Activated naive CD8-positive, alpha-beta T cell treated with anti-CD3 and anti-CD28 coated beads, Interleukin-2, amount 50 U/mL, for 16 hours (primary cell): ENCODE results near the gene FAU.

Source experiments
- DNase-seq: peaks from one replicate; pipeline ENCODE4 v3.0.0-alpha.2; 2020; ENCODE audit warnings: low read depth, low spot score

FAU gene

DNA sequence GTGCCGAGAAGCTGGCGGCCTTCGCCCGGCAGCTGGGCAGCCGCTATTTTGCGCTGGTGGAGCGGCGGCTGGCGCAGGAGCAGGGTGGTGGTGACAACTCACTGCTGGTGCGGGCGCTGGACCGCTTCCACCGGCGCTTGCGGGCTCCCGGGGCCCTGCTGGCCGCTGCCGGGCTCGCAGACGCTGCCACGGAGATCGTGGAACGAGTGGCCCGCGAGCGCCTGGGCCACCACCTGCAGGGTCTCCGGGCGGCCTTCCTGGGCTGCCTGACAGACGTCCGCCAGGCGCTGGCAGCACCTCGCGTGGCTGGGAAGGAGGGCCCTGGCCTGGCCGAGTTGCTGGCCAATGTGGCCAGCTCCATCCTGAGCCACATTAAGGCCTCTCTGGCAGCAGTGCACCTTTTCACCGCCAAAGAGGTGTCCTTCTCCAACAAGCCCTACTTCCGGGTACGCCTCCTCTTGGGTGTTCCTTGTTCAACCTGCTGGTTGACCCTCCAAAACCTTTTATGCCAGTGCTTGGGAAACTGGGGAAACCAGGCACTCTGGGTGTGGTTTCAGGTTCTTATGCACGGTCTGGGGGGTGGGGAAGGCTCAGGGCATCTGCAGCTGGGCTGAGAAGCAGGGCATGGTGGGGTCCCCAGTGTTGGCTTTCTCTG, 13.3 kb downstream of the FAU start:
- DNase-seq: no peak

DNA sequence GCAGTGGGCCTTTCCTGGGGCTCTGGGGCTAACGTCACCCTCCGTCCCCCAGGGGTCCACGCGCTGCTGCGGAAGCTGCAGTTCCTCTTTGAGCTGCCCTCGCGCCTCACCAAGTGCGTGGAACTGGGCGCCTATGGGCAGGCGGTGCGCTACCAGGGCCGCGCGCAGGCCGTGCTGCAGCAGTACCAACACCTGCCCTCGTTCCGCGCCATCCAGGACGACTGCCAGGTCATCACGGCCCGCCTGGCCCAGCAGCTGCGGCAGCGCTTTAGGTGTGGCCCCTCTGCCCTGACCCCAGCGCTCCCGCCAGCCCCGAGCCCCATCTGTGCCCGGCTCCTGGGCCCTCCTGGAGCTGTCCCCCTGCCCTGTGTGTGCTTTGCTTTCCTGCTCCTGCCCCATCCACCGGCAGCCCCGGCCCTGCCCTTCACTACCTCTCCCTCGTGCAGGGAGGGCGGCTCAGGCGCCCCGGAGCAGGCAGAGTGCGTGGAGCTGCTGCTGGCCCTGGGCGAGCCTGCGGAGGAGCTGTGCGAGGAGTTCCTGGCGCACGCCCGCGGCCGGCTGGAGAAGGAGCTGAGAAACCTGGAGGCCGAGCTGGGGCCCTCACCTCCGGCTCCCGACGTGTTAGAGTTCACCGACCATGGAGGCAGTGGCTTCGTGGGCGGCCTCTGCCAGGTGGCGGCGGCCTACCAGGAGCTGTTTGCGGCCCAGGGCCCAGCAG, 14.0 kb downstream of the FAU start:
- DNase-seq: no peak

DNA sequence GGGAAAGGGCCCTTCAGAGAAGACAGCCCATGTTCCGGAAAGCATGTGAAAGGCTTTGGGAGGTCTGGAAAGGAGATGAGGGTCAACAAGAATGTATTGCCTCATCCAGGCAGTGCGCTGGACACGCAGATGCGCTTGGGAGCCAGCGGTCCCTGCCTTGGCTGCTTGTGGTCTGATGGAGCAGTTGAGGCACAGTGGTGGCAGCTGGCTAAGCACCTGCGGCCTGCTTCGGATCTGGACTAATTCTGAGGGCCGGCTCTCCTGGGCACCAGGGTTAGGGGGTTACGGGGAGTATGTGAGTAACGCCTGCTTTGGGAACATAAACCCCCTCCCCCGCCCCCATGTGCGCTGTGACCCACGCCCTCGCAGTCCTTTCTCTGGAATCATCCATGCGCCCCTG, 14.9 kb downstream of the FAU start:
- DNase-seq: no peak

DNA sequence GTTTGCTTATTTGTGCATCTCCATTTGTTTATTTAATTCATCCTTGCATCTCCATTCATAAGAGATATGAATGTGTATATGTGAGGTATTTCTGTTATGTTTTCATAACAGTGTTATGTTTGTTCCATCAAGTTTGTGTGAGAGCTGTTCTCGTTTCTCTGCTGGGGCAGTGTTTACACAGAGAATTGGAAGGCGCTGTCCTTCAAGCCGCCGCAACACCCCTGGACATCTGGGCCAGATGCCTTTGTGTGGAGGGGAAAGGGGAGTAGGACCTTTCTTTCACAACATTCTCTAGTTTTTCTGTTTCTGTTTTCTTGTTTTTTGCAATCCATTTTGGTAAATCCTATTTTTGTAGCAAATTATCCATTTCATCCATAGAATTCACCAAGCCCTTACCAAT, 17.3 kb downstream of the FAU start:
- DNase-seq: no peak

DNA sequence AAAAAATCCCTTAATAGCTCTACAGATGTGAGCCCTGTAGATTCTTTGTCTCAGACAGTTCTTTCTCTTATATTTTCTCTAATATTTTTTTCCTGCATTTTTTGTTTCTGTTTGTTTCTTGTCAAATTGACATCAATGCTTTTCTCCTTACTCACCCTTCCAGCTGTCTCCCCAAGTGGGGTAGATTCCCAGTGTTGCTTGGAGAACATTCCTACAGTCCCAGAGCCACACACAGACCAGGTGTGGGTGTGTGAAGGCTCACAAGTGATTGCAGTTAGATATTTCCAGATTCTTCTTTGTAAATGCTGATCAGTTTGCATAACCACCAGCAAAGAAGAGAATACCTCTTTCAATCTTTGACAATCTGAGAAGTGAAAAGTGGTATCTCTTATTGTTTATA, 18.5 kb downstream of the FAU start:
- no peak for DNase-seq

DNA sequence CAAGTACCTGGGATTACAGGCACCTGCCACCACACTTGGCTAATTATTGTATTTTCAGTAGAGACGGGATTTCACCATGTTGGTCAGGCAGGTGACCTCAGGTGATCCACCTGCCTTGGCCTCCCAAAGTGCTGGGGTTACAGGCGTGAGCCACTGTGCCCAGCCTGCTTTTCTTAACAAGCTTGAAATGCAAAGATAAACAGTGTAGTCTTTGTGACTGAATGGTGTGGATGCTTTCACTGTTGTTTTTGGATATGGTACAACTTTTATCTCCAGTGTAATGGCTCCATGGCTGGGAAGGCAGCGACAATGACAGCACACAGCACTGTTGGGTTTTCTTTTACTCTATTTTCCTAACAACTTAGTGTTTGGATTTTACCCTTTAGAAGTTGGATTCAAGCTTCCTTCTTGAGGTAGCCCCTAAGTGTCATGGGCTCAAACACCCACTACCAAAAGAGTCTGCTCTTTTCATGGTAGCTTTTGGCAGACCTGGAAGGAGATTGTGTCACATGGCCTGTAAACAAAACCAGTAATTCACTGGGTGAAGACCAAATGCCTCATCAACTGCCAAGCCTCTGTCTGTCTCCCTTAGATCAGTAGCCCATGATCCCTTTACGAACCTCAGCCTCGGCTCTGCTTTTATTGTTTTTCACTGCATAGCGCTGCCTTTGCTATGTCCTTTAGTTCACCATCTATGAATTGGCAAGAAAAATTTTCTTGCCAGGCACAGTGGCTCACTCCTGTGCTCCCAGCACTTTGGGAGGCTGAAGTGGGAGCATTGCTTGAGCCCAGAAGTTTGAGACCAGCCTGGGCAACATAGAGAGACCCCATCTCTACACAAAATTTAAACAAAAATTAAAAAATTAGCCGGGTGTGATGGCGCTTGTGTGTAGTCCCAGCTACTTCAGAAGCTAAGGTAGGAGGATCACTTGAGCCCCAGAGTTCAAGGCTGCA, 19.5 kb downstream of the FAU start:
- no peak for DNase-seq

DNA sequence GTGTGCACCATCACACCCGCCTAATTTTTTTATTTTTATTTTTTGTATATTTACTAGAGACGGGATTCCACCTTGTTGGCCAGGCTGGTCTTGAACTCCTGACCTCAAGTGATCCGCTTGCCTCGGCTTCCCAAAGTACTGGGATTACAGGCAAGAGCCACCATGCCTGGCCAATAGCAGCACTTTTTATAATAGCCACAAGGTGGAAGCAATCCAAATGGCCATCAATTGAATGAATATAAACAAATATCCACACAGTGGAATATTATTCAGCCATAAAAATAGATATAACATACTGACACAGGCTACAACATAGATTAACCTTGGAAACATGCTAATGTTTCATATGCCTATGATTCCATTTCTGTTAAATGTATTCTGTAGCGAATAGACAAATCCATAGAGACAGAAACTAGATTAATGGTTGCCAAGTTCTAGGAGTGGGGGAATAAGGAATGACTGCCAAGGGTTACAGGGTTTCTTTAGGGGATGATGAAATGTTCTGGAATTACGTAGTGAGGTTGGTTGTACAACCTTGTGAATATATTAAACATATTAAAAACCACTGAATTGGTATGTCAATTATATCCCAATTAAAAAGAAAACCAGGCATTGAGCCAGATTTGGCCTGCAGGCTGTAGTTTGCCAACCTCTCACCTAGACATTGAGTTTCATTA, 21.1 kb downstream of the FAU start:
- DNase-seq: no peak

DNA sequence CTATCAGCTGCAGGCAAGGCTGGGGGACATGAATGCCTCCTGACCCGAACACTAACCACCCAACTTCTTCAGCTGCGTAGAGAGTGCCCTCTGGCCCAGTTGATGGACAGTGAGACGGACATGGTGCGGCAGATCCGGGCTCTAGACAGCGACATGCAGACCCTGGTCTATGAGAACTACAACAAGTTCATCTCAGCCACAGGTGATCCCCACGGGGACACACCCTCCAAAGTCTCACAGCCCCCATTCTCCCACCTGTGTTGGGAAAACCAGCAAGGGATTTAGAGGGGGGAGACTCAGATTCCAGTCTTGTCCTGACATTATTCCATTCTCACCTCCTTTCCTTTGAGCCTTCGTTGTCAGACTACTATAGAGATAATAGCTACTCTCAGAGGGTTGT, 25.0 kb downstream of the FAU start:
- DNase-seq: no peak

DNA sequence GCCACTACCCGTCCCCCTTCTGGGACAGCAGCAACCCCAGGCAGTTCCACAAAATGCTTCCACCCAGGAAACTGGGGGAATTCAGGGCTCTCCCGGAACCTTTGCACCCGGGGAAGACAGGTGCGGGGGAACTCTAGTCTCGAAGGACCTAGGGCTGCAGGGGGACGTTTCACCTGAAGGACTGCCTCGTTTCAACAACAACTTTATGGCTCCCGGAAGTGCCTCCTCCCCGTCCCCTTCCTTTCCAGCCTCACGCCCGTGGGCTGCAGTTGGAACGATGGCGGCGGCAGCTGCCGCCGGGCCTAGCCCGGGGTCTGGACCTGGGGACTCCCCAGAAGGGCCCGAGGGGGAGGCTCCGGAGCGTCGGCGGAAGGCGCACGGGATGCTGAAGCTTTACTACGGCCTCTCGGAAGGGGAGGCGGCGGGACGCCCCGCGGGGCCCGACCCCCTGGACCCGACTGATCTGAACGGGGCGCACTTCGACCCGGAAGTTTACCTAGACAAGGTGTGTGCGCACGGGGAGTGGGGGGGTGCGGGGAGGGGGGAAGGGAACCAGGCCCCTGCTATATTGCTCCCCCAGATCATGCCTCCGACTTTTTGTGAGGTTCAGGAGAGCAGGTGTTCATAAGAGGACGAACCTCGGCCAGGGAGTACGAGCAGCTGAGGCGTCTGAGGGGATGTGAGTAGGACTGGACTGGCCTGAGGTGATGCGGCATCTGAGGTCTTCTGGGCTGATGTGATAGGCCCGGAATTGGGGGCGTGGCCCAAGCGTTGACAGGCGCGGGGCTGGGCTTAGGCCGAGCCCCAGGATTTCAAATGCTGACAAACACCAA, 25.7 kb downstream of the FAU start, which contains the start of gene VPS51:
VPS51 (plus strand) TSS at position 241 of the 833 bp plus-strand sequence; CDS start at position 278, 37 bp downstream.
- DNase-seq: peak; percentile 60

DNA sequence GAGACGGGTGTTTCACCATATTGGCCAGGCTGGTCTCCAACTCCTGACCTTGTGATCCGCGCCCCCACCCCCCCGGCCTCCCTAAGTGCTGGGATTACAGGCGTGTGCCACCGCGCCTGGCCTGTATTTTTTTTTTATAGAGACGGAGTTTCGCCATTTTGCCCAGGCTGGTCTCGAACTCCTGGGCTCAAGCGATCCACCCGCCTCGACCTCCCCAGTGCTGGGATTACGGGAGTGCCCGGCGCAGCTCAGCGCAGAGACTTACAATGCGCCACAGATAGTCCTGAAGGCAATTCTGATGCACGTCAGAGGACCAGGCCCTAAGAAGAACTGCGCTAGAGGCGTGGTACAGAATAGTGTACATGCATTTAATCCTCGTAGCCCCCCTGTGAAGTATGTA, 26.5 kb downstream of the FAU start:
- no peak for DNase-seq

DNA sequence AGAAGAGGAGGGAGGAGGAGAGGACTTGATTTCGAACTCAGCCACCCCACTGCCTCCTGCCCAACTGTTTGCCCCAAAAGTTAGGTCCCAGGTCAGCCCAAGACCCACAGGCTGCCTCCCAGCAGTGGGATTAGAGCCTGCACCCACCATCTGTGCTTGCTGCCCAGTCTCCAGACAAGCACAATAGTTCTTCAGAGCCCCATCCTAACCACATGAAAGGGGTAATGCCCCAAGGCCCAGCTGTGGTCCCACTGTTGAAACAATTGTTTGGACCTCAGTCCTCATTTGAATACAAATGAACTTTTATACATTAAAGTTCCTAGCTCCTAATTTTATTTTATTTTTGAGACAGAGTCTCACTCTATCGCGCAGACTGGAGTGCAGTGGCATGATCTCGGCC, 31.3 kb downstream of the FAU start:
- DNase-seq: no peak

DNA sequence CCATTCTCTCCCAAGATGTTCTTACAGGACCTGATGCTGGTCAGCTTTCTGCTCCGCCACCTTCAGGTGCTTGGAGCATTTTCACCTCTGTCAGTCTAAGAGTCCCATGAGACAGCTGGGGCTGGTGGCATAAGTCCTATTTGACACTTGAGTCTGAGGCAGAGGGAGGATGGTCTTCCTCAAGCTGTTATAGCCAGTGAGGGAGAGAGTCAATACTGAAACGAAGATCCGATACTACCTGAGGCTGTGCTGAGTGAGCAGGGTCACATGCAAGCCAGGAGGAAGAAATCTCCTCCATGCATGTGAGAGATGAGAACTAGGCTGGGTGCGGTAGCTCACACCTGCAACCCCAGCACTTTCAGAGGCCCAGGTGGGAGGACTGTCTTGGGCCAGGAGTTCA, 32.3 kb downstream of the FAU start:
- no peak for DNase-seq

DNA sequence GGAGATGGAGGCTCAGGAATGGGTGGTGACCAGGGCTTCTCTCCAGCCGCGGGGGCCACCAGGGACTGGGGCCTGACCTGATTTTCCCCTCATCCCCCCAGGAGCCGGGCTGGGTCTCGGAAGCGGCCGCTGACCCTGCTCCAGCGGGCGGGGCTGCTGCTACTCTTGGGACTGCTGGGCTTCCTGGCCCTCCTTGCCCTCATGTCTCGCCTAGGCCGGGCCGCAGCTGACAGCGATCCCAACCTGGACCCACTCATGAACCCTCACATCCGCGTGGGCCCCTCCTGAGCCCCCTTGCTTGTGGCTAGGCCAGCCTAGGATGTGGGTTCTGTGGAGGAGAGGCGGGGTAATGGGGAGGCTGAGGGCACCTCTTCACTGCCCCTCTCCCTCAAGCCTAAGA, 34.1 kb downstream of the FAU start:
- no peak for DNase-seq

DNA sequence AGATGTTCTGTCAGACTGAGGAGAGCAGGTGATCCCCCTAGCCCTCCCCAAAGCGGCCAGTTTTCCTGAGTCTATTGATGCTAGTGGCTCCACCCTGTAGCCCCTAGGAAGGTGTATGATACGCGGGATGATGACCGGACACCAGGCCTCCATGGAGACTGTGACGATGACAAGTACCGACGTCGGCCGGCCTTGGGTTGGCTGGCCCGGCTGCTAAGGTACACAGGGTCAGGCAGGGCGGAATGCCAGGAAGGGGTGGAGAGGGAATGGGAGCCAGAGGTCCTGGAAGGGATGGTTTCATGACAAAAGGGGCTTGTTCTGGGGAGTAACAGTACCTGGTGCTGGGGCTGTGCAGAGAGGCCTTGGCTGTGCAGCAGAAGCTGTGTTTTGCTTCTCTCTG, 34.7 kb downstream of the FAU start:
- no peak for DNase-seq

DNA sequence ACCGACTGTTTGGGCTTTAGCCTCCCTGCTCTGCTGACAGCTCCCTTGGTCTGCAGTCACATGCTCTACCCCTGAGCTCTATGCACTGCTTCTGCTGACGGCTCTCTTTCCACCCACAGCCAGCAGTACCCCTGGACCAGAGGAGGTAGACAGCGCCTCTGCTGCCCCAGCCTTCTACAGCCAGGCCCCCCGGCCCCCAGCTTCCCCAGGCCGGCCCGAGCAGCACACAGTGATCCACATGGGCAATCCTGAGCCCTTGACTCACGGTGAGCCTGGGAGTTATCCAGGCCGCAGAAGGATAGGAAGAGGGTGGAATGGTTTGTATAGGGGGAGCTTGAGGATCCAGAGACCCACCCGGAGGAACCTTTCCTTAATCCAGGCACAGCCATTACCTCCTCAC, 35.1 kb downstream of the FAU start:
- DNase-seq: no peak

DNA sequence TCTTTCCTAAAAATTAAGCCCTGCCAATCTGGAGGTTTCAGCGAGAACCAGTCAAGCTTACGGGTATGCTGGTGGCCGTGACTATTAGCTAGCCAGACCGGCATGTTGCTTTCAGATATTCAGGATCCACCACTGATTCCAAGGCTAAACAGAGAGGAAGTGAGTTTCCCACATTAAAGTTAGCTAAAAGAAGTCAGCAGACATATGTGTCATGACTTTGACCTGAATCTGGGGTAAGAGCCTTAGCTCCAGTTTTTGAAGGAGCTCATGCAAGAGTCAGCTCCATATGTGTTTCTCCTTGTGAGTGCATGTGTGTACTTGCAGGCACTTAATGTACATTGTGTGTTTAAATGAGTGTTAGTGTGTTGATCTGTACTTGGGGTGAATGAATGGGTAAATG, 36.5 kb downstream of the FAU start:
- DNase-seq: no peak

DNA sequence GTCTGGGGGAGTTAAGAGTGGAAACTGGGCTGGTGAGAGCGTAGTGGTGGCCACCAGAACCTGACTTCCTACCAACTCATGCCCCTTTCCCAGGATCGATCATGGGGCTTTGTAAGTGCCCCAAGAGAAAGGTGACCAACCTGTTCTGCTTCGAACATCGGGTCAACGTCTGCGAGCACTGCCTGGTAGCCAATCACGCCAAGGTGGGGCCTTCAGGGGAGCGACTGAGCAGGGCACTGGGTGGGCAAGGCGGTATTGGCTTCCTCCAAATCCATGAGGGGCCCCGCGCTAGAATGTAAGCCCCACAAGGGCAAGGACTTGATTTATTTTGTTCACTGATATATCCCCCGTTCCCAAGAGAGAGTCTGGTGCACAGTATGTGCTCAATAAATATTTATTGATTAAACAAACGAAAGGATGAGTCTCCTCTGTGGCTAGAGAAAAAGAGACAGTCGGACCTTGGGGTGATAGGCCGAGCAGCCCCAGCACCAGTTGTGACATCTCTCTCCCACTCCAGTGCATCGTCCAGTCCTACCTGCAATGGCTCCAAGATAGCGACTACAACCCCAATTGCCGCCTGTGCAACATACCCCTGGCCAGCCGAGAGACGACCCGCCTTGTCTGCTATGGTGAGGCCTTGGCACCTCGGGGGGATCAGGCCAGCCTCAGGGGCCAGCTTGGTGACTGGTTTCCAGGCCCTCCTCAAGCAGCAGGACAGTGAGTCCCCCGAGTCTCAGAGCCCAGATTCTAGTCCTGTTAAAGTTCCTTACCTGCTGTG, 37.1 kb downstream of the FAU start:
- no peak for DNase-seq

DNA sequence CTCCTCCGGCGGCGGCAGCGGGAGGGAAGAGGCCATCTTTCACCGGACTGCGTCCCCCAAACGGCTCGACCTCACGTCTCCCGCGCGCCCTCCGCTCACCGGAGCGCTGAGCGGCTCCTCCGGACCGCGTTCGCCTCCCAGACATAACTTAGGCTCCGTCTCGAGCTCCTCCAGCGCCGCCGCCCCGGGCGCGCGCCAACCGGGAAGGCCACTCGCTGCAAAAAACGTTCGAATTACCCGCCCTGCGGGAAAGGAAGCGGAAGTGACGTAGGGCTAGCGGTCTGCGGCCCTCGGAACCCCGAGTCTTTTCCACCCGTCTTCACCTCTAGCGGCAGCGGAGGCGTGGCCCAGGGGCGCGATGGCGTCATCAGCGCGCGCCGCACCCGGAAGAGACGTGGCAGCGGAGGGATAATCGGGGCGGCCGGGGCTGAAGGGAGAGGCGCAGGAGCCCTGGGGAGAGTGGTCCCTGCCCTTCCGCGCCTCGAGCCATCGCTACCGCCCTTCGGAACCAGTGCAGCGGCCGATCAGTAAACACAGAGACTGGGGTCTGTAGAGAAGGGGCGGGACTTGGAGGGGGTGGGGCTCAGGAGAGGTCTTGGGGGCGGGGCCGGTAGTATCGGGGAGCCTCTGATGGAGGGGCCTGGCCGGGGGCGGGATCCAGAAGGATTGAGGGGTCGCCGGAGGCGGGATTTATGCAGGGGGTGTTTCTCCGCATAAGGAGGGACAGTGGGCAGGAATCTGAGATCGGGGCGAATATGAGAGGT, 37.9 kb downstream of the FAU start, which contains the start of the genes CDCA5 and ZFPL1:
CDCA5 (minus strand) TSS at position 207 of the 764 bp plus-strand sequence; CDS start at position 145, 62 bp downstream.
ZFPL1 (plus strand) TSS at position 389 of the 764 bp plus-strand sequence. CDS start 477 bp downstream, outside the sequence.
- peak; percentile 88 for DNase-seq
